MM.1S (cell line): Measurements from ENCODE around the gene VIM.

ENCODE experiments used
- DNase-seq: peaks from one replicate; pipeline ENCODE4 v3.0.0-alpha.2; 2015
- H2AFZ ChIP-seq: fragments of 300-600 bp; sonication (generic); 2 replicates; pipeline ENCODE4 v1.6.0; 2016; ENCODE audit warnings: antibody characterized with exemption, low read length
- H3F3A ChIP-seq: fragments of 300-600 bp; sonication (generic); 2 replicates; pipeline ENCODE4 v1.6.1; 2016; ENCODE audit warnings: mild to moderate bottlenecking, antibody characterized with exemption, low read length, moderate library complexity, mixed read lengths; ENCODE audit not compliant: insufficient read depth
- H3K27ac ChIP-seq: fragments of 300-600 bp; sonication (generic); 2 replicates; pipeline ENCODE4 v1.5.1; 2016; ENCODE audit warnings: mild to moderate bottlenecking, low read length
- H3K27me3 ChIP-seq: fragments of 300-600 bp; sonication (generic); replicated peaks from 2 replicates; pipeline ENCODE4 v1.6.0; 2016; ENCODE audit warnings: low read length; ENCODE audit not compliant: insufficient read depth
- H3K36me3 ChIP-seq: fragments of 300-600 bp; sonication (generic); replicated peaks from 2 replicates; pipeline ENCODE4 v1.6.1; 2016; ENCODE audit warnings: mild to moderate bottlenecking, low read length, mixed read lengths; ENCODE audit not compliant: insufficient read depth
- H3K4me1 ChIP-seq: fragments of 300-600 bp; sonication (generic); 2 replicates; pipeline ENCODE4 v1.6.1; 2016; ENCODE audit warnings: low read length, mixed read lengths
- H3K4me2 ChIP-seq: fragments of 300-600 bp; sonication (generic); 2 replicates; pipeline ENCODE4 v1.6.0; 2016; ENCODE audit warnings: low read depth, low read length
- H3K4me3 ChIP-seq: fragments of 300-600 bp; sonication (generic); 2 replicates; pipeline ENCODE4 v1.5.1; 2016; ENCODE audit warnings: low read length, mixed read lengths
- H3K79me2 ChIP-seq: fragments of 300-600 bp; sonication (generic); 2 replicates; pipeline ENCODE4 v1.6.1; 2016; ENCODE audit warnings: mixed run types, low read length, mixed read lengths
- H3K9ac ChIP-seq: fragments of 300-600 bp; sonication (generic); 2 replicates; pipeline ENCODE4 v1.6.1; 2016; ENCODE audit warnings: low read length, mixed read lengths
- H3K9me2 ChIP-seq: fragments of 300-600 bp; sonication (generic); replicated peaks from 2 replicates; pipeline ENCODE4 v1.6.1; 2016; ENCODE audit warnings: mild to moderate bottlenecking, low read length, mixed read lengths; ENCODE audit not compliant: insufficient read depth
- H3K9me3 ChIP-seq: fragments of 300-600 bp; sonication (generic); replicated peaks from 2 replicates; pipeline ENCODE4 v1.6.1; 2016; ENCODE audit warnings: mild to moderate bottlenecking, low read length, mixed read lengths; ENCODE audit not compliant: insufficient read depth
- H4K20me1 ChIP-seq: fragments of 300-600 bp; sonication (generic); 2 replicates; pipeline ENCODE4 v1.6.1; 2016; ENCODE audit warnings: mild to moderate bottlenecking, low read length, moderate library complexity, mixed read lengths; ENCODE audit not compliant: insufficient read depth
- EZH2 ChIP-seq: fragments of 300-600 bp; sonication (generic); optimal IDR thresholded peaks from 2 replicates; pipeline ENCODE3; 2017; ENCODE audit warnings: low read depth, mild to moderate bottlenecking, antibody characterized with exemption, low read length, mixed read lengths
- EZH2phosphoT487 ChIP-seq: fragments of 300-600 bp; sonication (generic); IDR thresholded peaks from 2 replicates; pipeline ENCODE4 v1.6.1; 2018; ENCODE audit warnings: antibody characterized with exemption, low read length
- TF ChIP-seq, protein P1 (sequence below): fragments of 300-600 bp; sonication (generic); IDR thresholded peaks from 2 replicates; pipeline ENCODE4 v1.5.1; 2016; ENCODE audit warnings: antibody characterized with exemption, low read length, mixed read lengths

VIM gene

DNA sequence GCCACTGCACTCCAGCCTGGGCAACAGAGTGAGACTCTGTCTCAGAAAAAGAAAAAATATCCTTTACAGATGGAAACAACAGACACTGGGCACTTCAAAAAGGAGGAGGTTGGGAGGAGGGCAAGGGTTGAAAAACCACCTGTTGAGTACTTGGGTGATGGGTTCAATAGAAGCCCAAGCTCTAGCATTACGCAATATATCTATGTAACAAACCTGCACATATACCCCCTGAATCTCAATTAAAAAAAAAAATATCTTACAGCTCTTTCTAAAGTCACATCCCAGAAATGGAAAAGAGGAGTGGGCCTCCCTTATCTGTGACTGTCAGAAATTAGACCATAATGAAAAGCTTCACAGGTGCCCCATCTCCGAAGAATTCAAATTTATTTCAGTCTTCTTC, 12.1 kb downstream of the VIM start:
- Histone ChIP-seq H3K27ac (no peak overlapping the region), H3K9ac (no peak overlapping the region), H3K4me1 (no peaks in the 10 kb centered on the region), H2AFZ (no peak overlapping the region), H4K20me1 (no peaks in the 10 kb centered on the region), H3K9me3 (no peaks in the 10 kb centered on the region), H3F3A (peaks cover 24% of the 10 kb centered on the region), H3K79me2 (no peaks in the 10 kb centered on the region), H3K4me2 (no peak overlapping the region), H3K9me2 (no peaks in the 10 kb centered on the region), H3K36me3 (peaks cover 7% of the 10 kb centered on the region; the same call in 1 of the 2 replicates), H3K4me3 (no peak overlapping the region), H3K27me3 (no peaks in the 10 kb centered on the region)
- TF ChIP-seq EZH2 (no peak), EZH2phosphoT487 (no peak)
- TF ChIP-seq, protein P1, sequence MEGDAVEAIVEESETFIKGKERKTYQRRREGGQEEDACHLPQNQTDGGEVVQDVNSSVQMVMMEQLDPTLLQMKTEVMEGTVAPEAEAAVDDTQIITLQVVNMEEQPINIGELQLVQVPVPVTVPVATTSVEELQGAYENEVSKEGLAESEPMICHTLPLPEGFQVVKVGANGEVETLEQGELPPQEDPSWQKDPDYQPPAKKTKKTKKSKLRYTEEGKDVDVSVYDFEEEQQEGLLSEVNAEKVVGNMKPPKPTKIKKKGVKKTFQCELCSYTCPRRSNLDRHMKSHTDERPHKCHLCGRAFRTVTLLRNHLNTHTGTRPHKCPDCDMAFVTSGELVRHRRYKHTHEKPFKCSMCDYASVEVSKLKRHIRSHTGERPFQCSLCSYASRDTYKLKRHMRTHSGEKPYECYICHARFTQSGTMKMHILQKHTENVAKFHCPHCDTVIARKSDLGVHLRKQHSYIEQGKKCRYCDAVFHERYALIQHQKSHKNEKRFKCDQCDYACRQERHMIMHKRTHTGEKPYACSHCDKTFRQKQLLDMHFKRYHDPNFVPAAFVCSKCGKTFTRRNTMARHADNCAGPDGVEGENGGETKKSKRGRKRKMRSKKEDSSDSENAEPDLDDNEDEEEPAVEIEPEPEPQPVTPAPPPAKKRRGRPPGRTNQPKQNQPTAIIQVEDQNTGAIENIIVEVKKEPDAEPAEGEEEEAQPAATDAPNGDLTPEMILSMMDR, result no peak
- no peak for DNase-seq

DNA sequence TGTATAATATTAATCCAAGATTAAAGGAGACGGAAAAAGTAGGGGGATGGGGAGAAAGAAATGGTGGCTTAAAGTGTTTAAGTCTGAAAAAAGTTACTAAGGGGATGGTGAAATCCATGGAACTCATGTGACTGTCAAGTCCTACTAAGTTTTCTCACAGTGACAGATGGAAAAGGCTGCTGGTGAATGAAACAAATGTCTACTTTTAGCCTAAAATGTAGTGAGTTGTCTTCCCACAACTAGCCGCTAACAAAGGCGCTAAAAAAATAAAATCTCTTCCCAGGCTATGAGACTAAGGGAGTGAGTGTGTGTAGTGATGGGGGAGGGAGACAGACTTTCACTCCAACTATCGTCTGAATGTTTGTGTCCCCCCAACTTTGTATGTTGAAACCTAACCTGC, 12.6 kb downstream of the VIM start:
- H3K9ac ChIP-seq, result no peak overlapping the region
- H3K4me2 ChIP-seq, result no peak overlapping the region
- peaks cover 4% of the 10 kb centered on the region; the same call in 1 of the 2 replicates for H3K36me3 ChIP-seq
- no peaks in the 10 kb centered on the region for H3K27me3 ChIP-seq
- H3K27ac ChIP-seq, result no peak overlapping the region
- peaks cover 23% of the 10 kb centered on the region for H3F3A ChIP-seq
- no peaks in the 10 kb centered on the region for H3K4me1 ChIP-seq
- TF ChIP-seq, protein P1, result no peak
- no peak for TF ChIP-seq EZH2phosphoT487
- TF ChIP-seq EZH2, result no peak
- H3K9me3 ChIP-seq, result no peaks in the 10 kb centered on the region
- no peaks in the 10 kb centered on the region for H3K9me2 ChIP-seq
- no peaks in the 10 kb centered on the region for H4K20me1 ChIP-seq
- H2AFZ ChIP-seq, result no peak overlapping the region
- H3K79me2 ChIP-seq, result no peaks in the 10 kb centered on the region
- DNase-seq, result no peak
- H3K4me3 ChIP-seq, result no peak overlapping the region

GRCh38 chr10:17241611-17242333, 13.7 kb downstream of the VIM start:
- no peaks in the 10 kb centered on the region for H3K27me3 ChIP-seq
- H3K27ac ChIP-seq, result no peak overlapping the region
- H3K9me3 ChIP-seq, result no peaks in the 10 kb centered on the region
- TF ChIP-seq EZH2phosphoT487, result no peak
- TF ChIP-seq, protein P1, result no peak
- TF ChIP-seq EZH2, result no peak
- H3K4me1 ChIP-seq, result no peaks in the 10 kb centered on the region
- no peaks in the 10 kb centered on the region for H4K20me1 ChIP-seq
- H3K9ac ChIP-seq, result no peak overlapping the region
- H3K9me2 ChIP-seq, result no peaks in the 10 kb centered on the region
- H3K4me2 ChIP-seq, result no peak overlapping the region
- H3K36me3 ChIP-seq, result no peaks in the 10 kb centered on the region
- no peak overlapping the region for H2AFZ ChIP-seq
- H3K4me3 ChIP-seq, result no peak overlapping the region
- no peak for DNase-seq
- peaks cover 13% of the 10 kb centered on the region for H3F3A ChIP-seq
- no peaks in the 10 kb centered on the region for H3K79me2 ChIP-seq
